Heart left ventricle (tissue), 16 donors: ENCODE results near the gene MAN1C1. TPM values are rescaled to one million over a fixed set of nuclear protein-coding genes. Genes with fewer than 3 reads are reported as not detected.

Experiments used
- ATAC-seq, 4 donors: fragments of 200-7000 bp; cut with Tn5 transposase; one replicate each; pipeline ENCODE4 v1.9.1; 2020 to 2022; ENCODE audit warnings: moderate library complexity in 4 of 4, mild to moderate bottlenecking in 3 of 4, moderate number of reproducible peaks in 1 of 4
- DNase-seq, 5 donors: peaks; one replicate each; pipeline ENCODE4 v3.0.0-alpha.2; 2020
- H3K27ac ChIP-seq, 12 donors: fragments of 200-600 bp; sonication (generic) in 4 of 12; one replicate each; pipeline versions ENCODE4 v1.5.0 to v1.8.0; 2016 to 2022; ENCODE audit warnings: mild to moderate bottlenecking in 2 of 12
- H3K27me3 ChIP-seq, 9 donors: fragments of 200-600 bp; sonication (generic) in 2 of 9; one replicate each; pipeline versions ENCODE4 v1.5.1 to v1.8.0; 2016 to 2022; ENCODE audit warnings: mild to moderate bottlenecking in 3 of 9
- H3K36me3 ChIP-seq, 9 donors: fragments of 200-600 bp; sonication (generic) in 2 of 9; one replicate each; pipeline versions ENCODE4 v1.5.0 to v1.8.0; 2018 to 2022; ENCODE audit warnings: mild to moderate bottlenecking in 2 of 9
- H3K4me1 ChIP-seq, 12 donors: fragments of 200-600 bp; sonication (generic) in 4 of 12; one replicate each; pipeline versions ENCODE4 v1.5.0 to v1.8.0; 2016 to 2022; ENCODE audit warnings: mild to moderate bottlenecking in 3 of 12
- H3K4me3 ChIP-seq, 12 donors: fragments of 200-600 bp; sonication (generic) in 4 of 12; one replicate each; pipeline versions ENCODE4 v1.5.0 to v1.8.0; 2017 to 2022; ENCODE audit warnings: mild to moderate bottlenecking in 9 of 12, moderate library complexity in 4 of 12
- H3K9me3 ChIP-seq, 12 donors: fragments of 200-600 bp; sonication (generic) in 4 of 12; one replicate each; pipeline versions ENCODE4 v1.5.0 to v1.8.0; 2016 to 2022; ENCODE audit warnings: mild to moderate bottlenecking in 1 of 12
- POLR2A ChIP-seq, 2 donors: fragments of 450-650 bp; IDR thresholded peaks; one replicate each; pipeline ENCODE4 v1.6.1; 2017; ENCODE audit warnings: antibody characterized with exemption in 2 of 2, mild to moderate bottlenecking in 2 of 2, moderate library complexity in 2 of 2
- WGBS, 4 donors: extraction: QIAGEN DNeasy Blood & Tissue Kit in 2 of 4; methylation state at CpG; one replicate each; pipeline versions ENCODE4 v1.1.5 to v1.1.7; 2013 to 2018; 5-methylcytosine and 5-hydroxymethylcytosine counted together
- intact Hi-C, 10 donors: fragments of 100-400 bp; cut with DNase I; formaldehyde crosslinking; loops; one replicate each; pipeline versions ENCODE4 v1.11.1 to v1.14.2; 2022
- polyA plus RNA-seq, 2 donors: library from polyadenylated mRNA; stranded (reverse); fragments of 200-250 nt; gene quantifications; one replicate each; pipeline ENCODE4 v1.2.3, GENCODE V29; 2013
- total RNA-seq, 9 donors: library from RNA; depleted of rRNA in 2 of 9; stranded (reverse); fragments of >200 nt in 2 of 9; fragmentation: NEBNext Ultra II Directional in 3 of 9; extraction: Animal tissue kit (Norgen Biotek cat#: 25700) in 3 of 9; gene quantifications; one replicate each; pipeline versions ENCODE4 v1.1.0 to v1.2.4, GENCODE V29; 2016 to 2023
- TF ChIP-seq, protein P1 (sequence below), 12 donors: fragments of 200-600 bp; sonication (generic) in 4 of 12; IDR thresholded peaks; one replicate each; pipeline versions ENCODE4 v1.5.0 to v1.8.0; 2018 to 2022; ENCODE audit warnings: antibody characterized with exemption in 12 of 12, mild to moderate bottlenecking in 5 of 12
- donor health status: ischemic (EF 13 %, LVEDD 7.1; RV severe dilation, severe dysfunction).
- donor health status: healthy with polysubstance abuse.
- donor health status: DM: no; HTN: yes; CAD: no.
- donor health status: DM: no; HTN: no; CAD: no.
- donor health status: ischemic (EF 25% LVEDD 6.9; RV normal size, moderate dysfunction).
- donor health status: ischemic (EF 25% LVEDD 5.7; RV mildly dilated, moderate dysfunction).
- donor health status: healthy.
- donor health status: DM: yes; HTN: yes; CAD: no.
- donor health status: ischemic (EF 35%, LVEDD 5.7; RV mildly dilated, moderate dysfunction).
- donor health status: nonischemic (EF 11% LVEDD 7.7; RV severe dilation, severe dysfunction).
- donor health status: DM: yes; HTN: yes; CAD: no.
- donor health status: PGD.
- donor health status: ischemic (EF 29% LVEDD 5.4; RV normal size, mild dysfunction).
- donor health status: nonischemic (EF 23%, LVEDD 6.1; RV moderate dilation, normal function).

MAN1C1 gene
- total and polyA plus RNA-seq, 11 donors: 7.7 to 25.7 (median 14.7) TPM

DNA sequence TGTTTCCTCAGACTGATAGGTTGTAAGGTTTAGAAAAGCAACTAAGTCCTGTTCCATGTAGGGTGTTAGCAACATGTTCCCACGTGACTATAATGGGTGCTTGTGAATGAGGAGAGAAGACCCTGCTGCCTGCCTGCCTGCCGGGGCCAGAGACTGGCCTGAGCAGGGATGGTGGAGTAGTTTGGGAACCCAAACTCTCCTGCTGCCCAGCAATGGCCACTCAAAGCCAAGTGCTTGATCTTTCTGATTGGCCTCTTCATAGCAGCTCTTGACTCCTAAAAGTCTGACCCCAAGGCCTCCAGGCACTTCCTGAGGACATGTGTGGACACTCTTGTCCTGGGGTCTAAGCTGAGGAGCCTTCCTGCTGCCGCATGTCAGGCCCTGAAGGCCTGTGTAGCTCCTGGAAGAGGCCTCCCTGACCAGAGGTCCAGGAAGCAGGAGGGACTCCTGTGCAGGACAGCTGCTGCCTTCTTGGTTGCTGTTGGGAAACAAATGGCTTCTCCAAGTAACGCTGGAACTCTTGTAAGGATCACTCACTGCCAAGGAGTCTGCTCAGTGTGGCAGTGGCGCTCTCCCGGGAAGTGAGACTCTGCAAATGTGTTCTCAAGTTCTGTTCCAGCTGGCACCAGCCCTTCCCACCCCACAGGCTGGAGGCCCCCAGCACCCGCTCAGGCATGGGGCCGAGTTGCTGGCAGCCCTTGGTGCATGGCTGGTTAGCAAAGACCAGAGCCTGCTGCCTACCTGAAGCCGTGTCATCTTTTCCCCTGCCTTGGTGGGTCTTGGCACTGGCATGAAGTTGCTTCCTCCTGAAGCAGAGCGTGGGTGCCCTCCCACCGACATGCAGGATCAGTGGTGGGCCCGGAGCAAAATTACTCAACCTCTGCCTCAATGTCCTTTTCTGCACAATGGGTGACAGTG lies 35.5 kb downstream of the MAN1C1 start:
- DNase-seq: peak in 2 of 5 donors; percentile 41 to 63
- peaks cover 3 to 73% (median 30%) of the 10 kb centered on the region in 12 donors for H3K4me1 ChIP-seq
- TF ChIP-seq, protein P1, sequence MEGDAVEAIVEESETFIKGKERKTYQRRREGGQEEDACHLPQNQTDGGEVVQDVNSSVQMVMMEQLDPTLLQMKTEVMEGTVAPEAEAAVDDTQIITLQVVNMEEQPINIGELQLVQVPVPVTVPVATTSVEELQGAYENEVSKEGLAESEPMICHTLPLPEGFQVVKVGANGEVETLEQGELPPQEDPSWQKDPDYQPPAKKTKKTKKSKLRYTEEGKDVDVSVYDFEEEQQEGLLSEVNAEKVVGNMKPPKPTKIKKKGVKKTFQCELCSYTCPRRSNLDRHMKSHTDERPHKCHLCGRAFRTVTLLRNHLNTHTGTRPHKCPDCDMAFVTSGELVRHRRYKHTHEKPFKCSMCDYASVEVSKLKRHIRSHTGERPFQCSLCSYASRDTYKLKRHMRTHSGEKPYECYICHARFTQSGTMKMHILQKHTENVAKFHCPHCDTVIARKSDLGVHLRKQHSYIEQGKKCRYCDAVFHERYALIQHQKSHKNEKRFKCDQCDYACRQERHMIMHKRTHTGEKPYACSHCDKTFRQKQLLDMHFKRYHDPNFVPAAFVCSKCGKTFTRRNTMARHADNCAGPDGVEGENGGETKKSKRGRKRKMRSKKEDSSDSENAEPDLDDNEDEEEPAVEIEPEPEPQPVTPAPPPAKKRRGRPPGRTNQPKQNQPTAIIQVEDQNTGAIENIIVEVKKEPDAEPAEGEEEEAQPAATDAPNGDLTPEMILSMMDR (IDR thresholded peaks at IDR 0.05): no peak
- no peak for TF ChIP-seq POLR2A (IDR thresholded peaks at IDR 0.05)
- peak in 3 of 4 donors; percentile 17 to 66 (median 43) for ATAC-seq
- H3K36me3 ChIP-seq: no peaks in the 10 kb centered on the region
- no peaks in the 10 kb centered on the region for H3K9me3 ChIP-seq
- no peak overlapping the region for H3K4me3 ChIP-seq
- intact Hi-C loops: no loop called here
- no peaks in the 10 kb centered on the region for H3K27me3 ChIP-seq
- WGBS, 4 donors: 68 to 79% (median 73%) methylated on average over 6 to 12 of the region's 12 CpGs
- peak overlapping the region in 3 of 12 donors; percentile 10 to 39 (median 12) for H3K27ac ChIP-seq

- TF ChIP-seq, protein P1 (IDR thresholded peaks at IDR 0.05): no peak
- TF ChIP-seq POLR2A (IDR thresholded peaks at IDR 0.05): no peak
- Histone ChIP-seq H3K36me3 (no peaks in the 10 kb centered on the region), H3K4me3 (no peak overlapping the region), H3K27ac (no peak overlapping the region), H3K9me3 (no peaks in the 10 kb centered on the region), H3K4me1 (peaks cover 0 to 73% (median 30%) of the 10 kb centered on the region in 12 donors), H3K27me3 (no peaks in the 10 kb centered on the region)
- DNase-seq: no peak
- intact Hi-C loops: no loop called here
- ATAC-seq: no peak
- 70 to 81% (median 73%) methylated on average over 5 to 10 of the region's 10 CpGs for WGBS, 4 donors
Observed at GRCh38 chr1:25653558-25653957, 37.0 kb downstream of the MAN1C1 start.

DNA sequence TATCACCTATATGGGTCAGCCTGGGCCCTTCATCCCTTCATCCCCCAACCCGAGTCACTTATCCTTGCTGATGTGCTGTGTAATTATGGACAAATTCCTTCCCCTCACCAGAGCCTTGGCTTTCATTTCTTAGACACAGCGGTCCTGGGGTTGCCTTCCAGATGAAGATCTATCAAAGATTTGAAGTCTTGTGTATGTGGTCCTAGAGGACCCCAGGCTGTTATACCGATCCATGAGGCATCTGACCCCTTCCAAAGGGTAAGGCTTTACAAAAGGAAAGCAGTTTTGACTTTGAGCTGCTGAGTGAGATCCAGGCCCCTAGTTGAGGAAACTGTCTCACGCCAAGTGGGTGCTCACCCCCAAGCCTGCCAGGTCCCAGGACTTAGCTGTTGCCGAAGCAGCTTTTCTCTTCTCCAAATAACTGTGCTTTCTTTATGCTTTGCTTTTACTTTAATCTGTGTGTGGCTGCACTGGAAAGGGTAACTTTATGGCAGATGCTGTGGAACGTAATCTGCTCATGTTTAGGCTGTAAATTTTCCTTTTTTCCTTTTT lies 37.6 kb downstream of the MAN1C1 start:
- ATAC-seq (no peak), DNase-seq (no peak)
- WGBS, 4 donors: 93 to 97% (median 96%) methylated on average over 6 of the region's 6 CpGs
- H3K27me3 ChIP-seq: no peaks in the 10 kb centered on the region
- H3K4me1 ChIP-seq: peaks cover 0 to 73% (median 32%) of the 10 kb centered on the region in 12 donors
- TF ChIP-seq POLR2A (IDR thresholded peaks at IDR 0.05): no peak
- TF ChIP-seq, protein P1 (IDR thresholded peaks at IDR 0.05): no peak
- no peaks in the 10 kb centered on the region for H3K9me3 ChIP-seq
- H3K27ac ChIP-seq: no peak overlapping the region
- intact Hi-C loops: no loop called here
- H3K36me3 ChIP-seq: no peaks in the 10 kb centered on the region
- no peak overlapping the region for H3K4me3 ChIP-seq
